ENCODE results near the gene SDHD.

DNA sequence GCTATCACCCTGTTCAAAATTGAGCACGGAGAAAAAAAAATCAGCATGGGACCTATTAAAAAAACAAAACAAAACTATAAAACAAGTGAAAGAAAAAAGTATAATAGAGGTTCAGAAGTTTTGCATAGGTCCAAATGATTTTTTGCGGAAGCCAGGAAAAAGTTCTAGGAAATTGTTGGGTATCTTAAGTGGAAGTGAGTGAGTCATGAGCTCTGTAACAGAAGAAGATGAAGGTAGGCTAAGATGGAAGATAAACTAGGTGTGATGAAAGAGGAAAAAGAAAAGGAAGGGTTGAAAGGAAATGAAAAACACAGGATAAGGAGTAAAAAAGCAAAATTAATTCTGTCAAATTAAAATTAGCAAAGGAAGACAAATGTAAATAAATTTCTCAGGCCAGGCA, 27.8 kb downstream of the SDHD start:
- TF ChIP-seq, protein P1, sequence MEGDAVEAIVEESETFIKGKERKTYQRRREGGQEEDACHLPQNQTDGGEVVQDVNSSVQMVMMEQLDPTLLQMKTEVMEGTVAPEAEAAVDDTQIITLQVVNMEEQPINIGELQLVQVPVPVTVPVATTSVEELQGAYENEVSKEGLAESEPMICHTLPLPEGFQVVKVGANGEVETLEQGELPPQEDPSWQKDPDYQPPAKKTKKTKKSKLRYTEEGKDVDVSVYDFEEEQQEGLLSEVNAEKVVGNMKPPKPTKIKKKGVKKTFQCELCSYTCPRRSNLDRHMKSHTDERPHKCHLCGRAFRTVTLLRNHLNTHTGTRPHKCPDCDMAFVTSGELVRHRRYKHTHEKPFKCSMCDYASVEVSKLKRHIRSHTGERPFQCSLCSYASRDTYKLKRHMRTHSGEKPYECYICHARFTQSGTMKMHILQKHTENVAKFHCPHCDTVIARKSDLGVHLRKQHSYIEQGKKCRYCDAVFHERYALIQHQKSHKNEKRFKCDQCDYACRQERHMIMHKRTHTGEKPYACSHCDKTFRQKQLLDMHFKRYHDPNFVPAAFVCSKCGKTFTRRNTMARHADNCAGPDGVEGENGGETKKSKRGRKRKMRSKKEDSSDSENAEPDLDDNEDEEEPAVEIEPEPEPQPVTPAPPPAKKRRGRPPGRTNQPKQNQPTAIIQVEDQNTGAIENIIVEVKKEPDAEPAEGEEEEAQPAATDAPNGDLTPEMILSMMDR (IDR thresholded peaks at IDR 0.05; ENCODE audit: poor library complexity): no peak
- TF ChIP-seq EZH2phosphoT487 (IDR thresholded peaks at IDR 0.05; ENCODE audit: low read depth, severe bottlenecking, unreplicated experiment): no peak

Measured in hepatocyte (in vitro differentiated cells).